Measurements from ENCODE around the gene TNIK. TPM values are rescaled to one million over a fixed set of nuclear protein-coding genes. Genes with fewer than 3 reads are reported as not detected.

TNIK gene
- total RNA-seq, 2 donors from 2014 or later = 5.6 to 47.1 TPM

DNA sequence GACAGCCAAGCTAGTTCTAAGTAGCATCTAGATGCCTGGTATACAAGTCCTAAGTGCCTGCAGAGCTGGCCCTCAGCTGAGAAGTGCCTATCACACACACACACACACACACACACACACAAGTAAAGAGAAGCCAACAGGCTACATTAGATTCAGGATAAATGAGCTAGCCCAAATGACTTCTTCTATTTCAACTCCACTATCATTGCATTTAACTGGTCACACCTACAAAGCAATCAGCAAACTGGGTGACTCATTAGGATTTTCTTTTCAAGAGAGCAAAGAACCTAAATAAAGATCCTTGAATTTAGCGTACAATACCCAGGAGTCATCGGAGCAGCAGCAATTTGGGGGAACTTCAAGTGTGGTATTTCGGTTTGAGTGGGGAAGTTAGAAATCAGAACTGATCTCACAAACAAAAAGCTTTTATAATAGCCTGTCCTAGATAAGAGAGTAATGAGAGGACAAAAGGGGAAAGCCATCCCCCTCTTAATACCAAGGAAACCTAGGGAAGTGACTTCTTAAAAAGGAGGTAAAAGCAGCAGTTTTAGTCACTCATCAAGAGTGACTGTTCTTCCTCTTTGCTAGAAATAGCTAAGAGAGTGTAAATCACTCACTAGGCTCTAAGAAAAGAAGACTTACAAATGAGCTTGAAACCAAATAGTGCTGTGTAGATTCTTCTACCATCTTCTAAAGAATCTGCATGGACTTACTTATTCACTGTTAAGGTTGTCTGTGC lies 112.7 kb downstream of the TNIK start:
- no peak for DNase-seq (ENCODE audit: low spot score)
- peaks cover 5% of the 10 kb centered on the region for H3K27me3 ChIP-seq (replicated peaks; ENCODE audit: insufficient read depth)
- H3K4me3 ChIP-seq = no peak overlapping the region
- no peaks in the 10 kb centered on the region for H3K9me3 ChIP-seq
- 60% methylated on average over 3 of the region's 3 CpGs for WGBS
- TF ChIP-seq POLR2A (IDR thresholded peaks at IDR 0.05) (no peak), POLR2AphosphoS5 (IDR thresholded peaks at IDR 0.05) (no peak)
- TF ChIP-seq, protein P1, sequence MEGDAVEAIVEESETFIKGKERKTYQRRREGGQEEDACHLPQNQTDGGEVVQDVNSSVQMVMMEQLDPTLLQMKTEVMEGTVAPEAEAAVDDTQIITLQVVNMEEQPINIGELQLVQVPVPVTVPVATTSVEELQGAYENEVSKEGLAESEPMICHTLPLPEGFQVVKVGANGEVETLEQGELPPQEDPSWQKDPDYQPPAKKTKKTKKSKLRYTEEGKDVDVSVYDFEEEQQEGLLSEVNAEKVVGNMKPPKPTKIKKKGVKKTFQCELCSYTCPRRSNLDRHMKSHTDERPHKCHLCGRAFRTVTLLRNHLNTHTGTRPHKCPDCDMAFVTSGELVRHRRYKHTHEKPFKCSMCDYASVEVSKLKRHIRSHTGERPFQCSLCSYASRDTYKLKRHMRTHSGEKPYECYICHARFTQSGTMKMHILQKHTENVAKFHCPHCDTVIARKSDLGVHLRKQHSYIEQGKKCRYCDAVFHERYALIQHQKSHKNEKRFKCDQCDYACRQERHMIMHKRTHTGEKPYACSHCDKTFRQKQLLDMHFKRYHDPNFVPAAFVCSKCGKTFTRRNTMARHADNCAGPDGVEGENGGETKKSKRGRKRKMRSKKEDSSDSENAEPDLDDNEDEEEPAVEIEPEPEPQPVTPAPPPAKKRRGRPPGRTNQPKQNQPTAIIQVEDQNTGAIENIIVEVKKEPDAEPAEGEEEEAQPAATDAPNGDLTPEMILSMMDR (IDR thresholded peaks at IDR 0.05) = no peak
- no peaks in the 10 kb centered on the region for H3K4me1 ChIP-seq (replicated peaks)
- H3K27ac ChIP-seq = no peak overlapping the region
- intact Hi-C loops (cut with DNase I) = no loop called here
- no peaks in the 10 kb centered on the region for H3K36me3 ChIP-seq

DNA sequence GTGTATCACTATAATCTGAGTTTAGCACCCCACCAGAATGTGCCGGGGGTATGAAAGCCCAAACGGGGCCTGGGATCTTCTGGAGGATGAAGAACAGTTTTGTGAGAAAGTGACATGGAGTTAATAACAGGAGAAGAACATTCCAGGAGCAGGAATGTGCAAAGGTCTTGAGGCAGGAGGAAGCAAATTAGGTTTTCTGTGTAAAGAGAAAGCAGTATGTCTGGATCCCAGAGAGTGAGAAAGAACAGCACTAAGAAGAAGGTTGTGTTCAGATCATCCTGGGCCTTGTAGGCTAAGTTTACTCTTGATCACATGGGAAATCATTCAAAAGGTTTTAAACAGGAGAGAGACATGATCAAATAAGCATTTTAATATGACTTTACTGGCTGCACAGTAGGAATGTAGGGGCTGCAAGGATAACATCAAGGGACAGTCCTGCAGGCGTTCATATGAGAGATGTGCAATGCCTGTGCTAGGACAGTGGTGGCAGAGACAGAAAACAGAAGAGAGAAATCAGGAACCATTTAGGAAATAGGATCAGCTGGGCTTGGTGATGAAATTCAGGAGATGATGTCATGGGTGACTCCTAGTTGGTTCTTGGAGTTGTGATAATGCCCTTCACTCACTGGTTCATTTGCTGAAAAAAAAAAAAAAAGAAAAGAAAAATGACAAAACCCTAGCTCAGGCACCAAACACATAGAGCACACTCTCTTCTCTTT lies 113.5 kb downstream of the TNIK start:
- H3K4me1 ChIP-seq (replicated peaks) = no peaks in the 10 kb centered on the region
- 95% methylated on average over 3 of the region's 3 CpGs for WGBS
- peaks cover 5% of the 10 kb centered on the region for H3K27me3 ChIP-seq (replicated peaks; ENCODE audit: insufficient read depth)
- no peak overlapping the region for H3K27ac ChIP-seq
- H3K36me3 ChIP-seq = no peaks in the 10 kb centered on the region
- no peak for DNase-seq (ENCODE audit: low spot score)
- intact Hi-C loops (cut with DNase I) = no loop called here
- H3K9me3 ChIP-seq = no peaks in the 10 kb centered on the region
- no peak overlapping the region for H3K4me3 ChIP-seq
- no peak for TF ChIP-seq POLR2A (IDR thresholded peaks at IDR 0.05)

DNA sequence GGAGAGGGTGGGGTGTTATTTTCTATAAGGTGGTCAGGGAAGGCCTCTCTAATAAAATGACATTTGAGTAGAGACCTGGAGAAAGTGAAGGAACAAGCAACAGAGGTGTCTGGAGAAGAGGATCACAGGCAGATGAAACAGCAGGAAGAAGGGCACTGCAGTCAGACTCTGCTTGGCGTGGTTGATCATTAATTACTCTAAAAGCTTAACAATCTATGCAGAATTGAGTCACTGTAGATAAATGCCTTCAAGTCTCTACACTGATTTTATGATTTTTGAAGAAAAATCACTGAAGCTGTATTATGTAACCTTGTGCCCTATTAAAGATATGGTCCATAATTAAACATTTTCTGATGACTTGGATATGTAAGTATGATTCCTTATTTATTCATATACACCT lies 114.2 kb downstream of the TNIK start:
- peaks cover 5% of the 10 kb centered on the region for H3K27me3 ChIP-seq (replicated peaks; ENCODE audit: insufficient read depth)
- intact Hi-C loops (cut with DNase I) = no loop called here
- TF ChIP-seq POLR2A (IDR thresholded peaks at IDR 0.05) (no peak), POLR2AphosphoS5 (IDR thresholded peaks at IDR 0.05) (no peak)
- TF ChIP-seq, protein P1 (IDR thresholded peaks at IDR 0.05) = no peak
- no peaks in the 10 kb centered on the region for H3K36me3 ChIP-seq
- H3K4me1 ChIP-seq (replicated peaks) = no peaks in the 10 kb centered on the region
- no peak overlapping the region for H3K4me3 ChIP-seq
- no peak for DNase-seq (ENCODE audit: low spot score)
- no peaks in the 10 kb centered on the region for H3K9me3 ChIP-seq
- no peak overlapping the region for H3K27ac ChIP-seq
- WGBS = 87% methylated on average over 1 of the region's 1 CpG

DNA sequence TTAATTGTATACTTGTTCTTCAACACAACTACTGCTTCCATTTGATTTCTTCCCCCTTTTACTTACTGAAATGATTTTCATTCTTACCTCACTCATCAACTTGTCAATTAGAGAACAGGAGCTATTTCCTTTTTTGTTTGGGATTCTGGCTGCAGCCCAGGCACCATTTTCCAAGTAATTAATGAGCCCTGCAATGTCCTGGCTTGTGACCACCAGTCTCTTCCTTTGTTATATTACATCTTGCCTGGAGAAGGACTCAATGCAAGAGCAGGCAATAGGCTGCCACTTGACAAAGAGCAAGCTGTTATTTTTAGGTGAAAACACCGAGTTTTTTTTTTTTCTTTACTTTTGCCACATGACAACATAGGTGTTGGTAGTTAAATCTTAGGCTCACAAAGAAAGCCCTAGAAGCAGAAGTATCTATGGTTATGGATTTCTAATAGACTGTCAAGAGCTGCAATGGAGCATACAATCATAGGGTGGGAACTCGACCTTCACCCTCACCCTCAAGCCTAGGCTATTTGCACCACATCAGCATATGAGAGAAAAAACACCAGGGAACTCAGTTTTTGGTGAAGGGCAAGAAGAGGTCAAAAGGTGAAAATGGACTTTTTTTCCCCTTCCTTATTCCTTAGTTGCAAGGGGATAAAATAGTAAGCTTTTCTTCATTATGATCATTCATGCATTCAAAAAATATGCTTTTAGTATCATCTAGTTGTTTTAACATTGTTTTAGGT lies 114.9 kb downstream of the TNIK start:
- TF ChIP-seq POLR2A (IDR thresholded peaks at IDR 0.05) (no peak), POLR2AphosphoS5 (IDR thresholded peaks at IDR 0.05) (no peak)
- TF ChIP-seq, protein P1 (IDR thresholded peaks at IDR 0.05) = no peak
- Histone ChIP-seq H3K27ac (no peak overlapping the region), H3K4me1 (replicated peaks) (no peaks in the 10 kb centered on the region), H3K36me3 (no peaks in the 10 kb centered on the region), H3K27me3 (replicated peaks; ENCODE audit: insufficient read depth) (peaks cover 5% of the 10 kb centered on the region), H3K9me3 (no peaks in the 10 kb centered on the region), H3K4me3 (no peak overlapping the region)
- DNase-seq (ENCODE audit: low spot score) = no peak
- WGBS = 43% methylated on average over 2 of the region's 2 CpGs
- intact Hi-C loops (cut with DNase I) = no loop called here

DNA sequence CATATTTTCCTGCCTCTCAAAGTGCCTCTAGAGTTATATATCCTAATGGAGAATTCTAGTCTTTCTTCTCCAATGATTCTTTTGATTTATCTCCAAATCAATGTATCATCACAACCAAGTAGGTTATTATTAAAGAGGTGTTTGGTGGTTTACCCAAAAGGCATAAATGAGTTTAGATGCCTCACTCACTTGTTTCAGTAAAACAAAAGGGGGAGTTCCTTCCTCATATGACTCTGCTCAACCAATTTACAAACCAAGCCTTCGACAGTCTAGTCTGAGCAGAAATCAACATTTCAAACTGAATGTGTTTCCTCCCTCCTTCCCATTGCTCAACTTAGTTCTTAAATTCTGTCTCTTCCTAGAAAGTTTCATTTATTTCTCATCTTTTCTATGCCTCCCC lies 116.5 kb downstream of the TNIK start:
- Histone ChIP-seq H3K4me1 (replicated peaks) (peaks cover 3% of the 10 kb centered on the region), H3K9me3 (no peaks in the 10 kb centered on the region), H3K4me3 (no peak overlapping the region), H3K27ac (no peak overlapping the region), H3K27me3 (replicated peaks; ENCODE audit: insufficient read depth) (peaks cover 5% of the 10 kb centered on the region), H3K36me3 (no peaks in the 10 kb centered on the region)
- intact Hi-C loops (cut with DNase I) = no loop called here
- WGBS = 85% methylated on average over 1 of the region's 1 CpG
- no peak for TF ChIP-seq POLR2AphosphoS5 (IDR thresholded peaks at IDR 0.05)
- TF ChIP-seq, protein P1 (IDR thresholded peaks at IDR 0.05) = no peak
- no peak for TF ChIP-seq POLR2A (IDR thresholded peaks at IDR 0.05)
- no peak for DNase-seq (ENCODE audit: low spot score)

All from prostate gland (tissue), 2 donors.